IgD-negative memory B cell (primary cell): ENCODE results near the gene DENND1A. TPM values are rescaled to one million over a fixed set of nuclear protein-coding genes. Genes with fewer than 3 reads are reported as not detected.

Experiments
- H3K27ac Mint-ChIP-seq, 3 donors: one replicate each; pipeline ENCODE4 v1.8.0; 2020 to 2022; ENCODE audit warnings: mild to moderate bottlenecking in 3 of 3, mixed read lengths in 3 of 3, moderate library complexity in 1 of 3
- H3K27me3 Mint-ChIP-seq: one replicate; pipeline ENCODE4 v1.8.0; 2021; ENCODE audit warnings: mixed read lengths
- H3K36me3 Mint-ChIP-seq: one replicate; pipeline ENCODE4 v1.8.0; 2020; ENCODE audit warnings: mild to moderate bottlenecking, mixed read lengths
- H3K4me1 Mint-ChIP-seq, 3 donors: one replicate each; pipeline ENCODE4 v1.8.0; 2020 to 2022; ENCODE audit warnings: mixed read lengths in 3 of 3, mild to moderate bottlenecking in 1 of 3
- H3K4me3 Mint-ChIP-seq, 4 donors: one replicate each; pipeline ENCODE4 v1.8.0; 2020 to 2022; ENCODE audit warnings: mild to moderate bottlenecking in 4 of 4, mixed read lengths in 4 of 4, moderate library complexity in 3 of 4
- H3K9me3 Mint-ChIP-seq, 3 donors: one replicate each; pipeline ENCODE4 v1.8.0; 2020 to 2021; ENCODE audit warnings: mixed read lengths in 3 of 3, mild to moderate bottlenecking in 1 of 3
- polyA plus RNA-seq: library from polyadenylated mRNA; unstranded; fragments of 300-500 nt; fragmentation: Illumina TruSeq; gene quantifications from one replicate; pipeline ENCODE4 v1.2.3, GENCODE V29; 2021

The DENND1A gene
- polyA plus RNA-seq, 1 donor from 2014 or later = 6.4 TPM

GRCh38 chr9:123620239-123620638, 309.7 kb downstream of the DENND1A start:
- Mint-ChIP-seq H3K27ac (no peak overlapping the region), H3K36me3 (peaks cover 8% of the 10 kb centered on the region)

GRCh38 chr9:123617952-123618678, 311.8 kb downstream of the DENND1A start:
- Mint-ChIP-seq H3K4me1 (peaks cover 10 to 19% (median 10%) of the 10 kb centered on the region in 3 donors), H3K4me3 (peak overlapping the region in 1 of 4 donors; percentile 47), H3K27ac (peak overlapping the region in 1 of 3 donors; percentile 77), H3K9me3 (no peaks in the 10 kb centered on the region), H3K36me3 (peaks cover 8% of the 10 kb centered on the region), H3K27me3 (no peaks in the 10 kb centered on the region)

More at GRCh38 chr9:123620239-123620638, 309.7 kb downstream of the DENND1A start:
- Mint-ChIP-seq H3K9me3 (no peaks in the 10 kb centered on the region), H3K27me3 (no peaks in the 10 kb centered on the region), H3K4me3 (no peak overlapping the region), H3K4me1 (peaks cover 6 to 10% (median 9%) of the 10 kb centered on the region in 3 donors)

GRCh38 chr9:123617286-123617685, 312.6 kb downstream of the DENND1A start:
- no peak overlapping the region for H3K4me3 Mint-ChIP-seq
- H3K36me3 Mint-ChIP-seq = peaks cover 3% of the 10 kb centered on the region
- H3K27me3 Mint-ChIP-seq = no peaks in the 10 kb centered on the region
- H3K4me1 Mint-ChIP-seq = peaks cover 10 to 19% (median 10%) of the 10 kb centered on the region in 3 donors
- H3K27ac Mint-ChIP-seq = no peak overlapping the region
- no peaks in the 10 kb centered on the region for H3K9me3 Mint-ChIP-seq

- Mint-ChIP-seq H3K4me3 (no peak overlapping the region), H3K9me3 (no peaks in the 10 kb centered on the region), H3K36me3 (peaks cover 4% of the 10 kb centered on the region), H3K27ac (peak overlapping the region in 1 of 3 donors; percentile 69), H3K27me3 (no peaks in the 10 kb centered on the region), H3K4me1 (peaks cover 10 to 19% (median 10%) of the 10 kb centered on the region in 3 donors)
Observed at GRCh38 chr9:123616707-123617106, 313.2 kb downstream of the DENND1A start.

GRCh38 chr9:123615381-123615780, 314.5 kb downstream of the DENND1A start:
- H3K27me3 Mint-ChIP-seq = no peaks in the 10 kb centered on the region
- H3K9me3 Mint-ChIP-seq = no peaks in the 10 kb centered on the region
- peaks cover 10 to 29% (median 13%) of the 10 kb centered on the region in 3 donors for H3K4me1 Mint-ChIP-seq
- peak overlapping the region in 1 of 4 donors; percentile 41 for H3K4me3 Mint-ChIP-seq
- peak overlapping the region in 1 of 3 donors; percentile 43 for H3K27ac Mint-ChIP-seq
- H3K36me3 Mint-ChIP-seq = peaks cover 4% of the 10 kb centered on the region

- no peak overlapping the region for H3K27ac Mint-ChIP-seq
- H3K36me3 Mint-ChIP-seq = peaks cover 2% of the 10 kb centered on the region
- peaks cover 10 to 32% (median 15%) of the 10 kb centered on the region in 3 donors for H3K4me1 Mint-ChIP-seq
- no peaks in the 10 kb centered on the region for H3K9me3 Mint-ChIP-seq
- H3K27me3 Mint-ChIP-seq = no peaks in the 10 kb centered on the region
- no peak overlapping the region for H3K4me3 Mint-ChIP-seq
Observed at GRCh38 chr9:123614306-123615263, 315.3 kb downstream of the DENND1A start.

GRCh38 chr9:123611226-123611625, 318.7 kb downstream of the DENND1A start:
- Mint-ChIP-seq H3K27me3 (no peaks in the 10 kb centered on the region), H3K4me3 (no peak overlapping the region), H3K27ac (no peak overlapping the region), H3K4me1 (peaks cover 25 to 51% (median 35%) of the 10 kb centered on the region in 3 donors), H3K36me3 (peaks cover 4% of the 10 kb centered on the region), H3K9me3 (no peaks in the 10 kb centered on the region)

GRCh38 chr9:123609844-123610243, 320.1 kb downstream of the DENND1A start:
- Mint-ChIP-seq H3K4me3 (no peak overlapping the region), H3K4me1 (peaks cover 19 to 46% (median 33%) of the 10 kb centered on the region in 3 donors), H3K27me3 (no peaks in the 10 kb centered on the region), H3K27ac (no peak overlapping the region), H3K9me3 (no peaks in the 10 kb centered on the region), H3K36me3 (peaks cover 4% of the 10 kb centered on the region)

- Mint-ChIP-seq H3K4me1 (peaks cover 22 to 40% (median 34%) of the 10 kb centered on the region in 3 donors), H3K9me3 (no peaks in the 10 kb centered on the region), H3K27ac (peak overlapping the region; percentile 39 to 93 (median 40))
Observed at GRCh38 chr9:123608104-123608503, 321.8 kb downstream of the DENND1A start.

GRCh38 chr9:123607479-123607878, 322.4 kb downstream of the DENND1A start:
- peak overlapping the region; percentile 39 to 93 (median 40) for H3K27ac Mint-ChIP-seq

More at GRCh38 chr9:123608104-123608503, 321.8 kb downstream of the DENND1A start:
- no peaks in the 10 kb centered on the region for H3K27me3 Mint-ChIP-seq
- H3K36me3 Mint-ChIP-seq = peaks cover 4% of the 10 kb centered on the region
- peak overlapping the region in 3 of 4 donors; percentile 41 to 69 (median 55) for H3K4me3 Mint-ChIP-seq

GRCh38 chr9:123606141-123606540, 323.8 kb downstream of the DENND1A start:
- Mint-ChIP-seq H3K4me3 (no peak overlapping the region), H3K36me3 (peaks cover 2% of the 10 kb centered on the region), H3K27ac (no peak overlapping the region), H3K9me3 (no peaks in the 10 kb centered on the region), H3K27me3 (no peaks in the 10 kb centered on the region), H3K4me1 (peaks cover 22 to 38% (median 32%) of the 10 kb centered on the region in 3 donors)

More at GRCh38 chr9:123607479-123607878, 322.4 kb downstream of the DENND1A start:
- no peaks in the 10 kb centered on the region for H3K27me3 Mint-ChIP-seq
- H3K4me1 Mint-ChIP-seq = peaks cover 22 to 40% (median 34%) of the 10 kb centered on the region in 3 donors
- H3K4me3 Mint-ChIP-seq = peak overlapping the region in 2 of 4 donors; percentile 55 to 69
- peaks cover 4% of the 10 kb centered on the region for H3K36me3 Mint-ChIP-seq
- no peaks in the 10 kb centered on the region for H3K9me3 Mint-ChIP-seq

- Mint-ChIP-seq H3K4me1 (peaks cover 22 to 32% (median 29%) of the 10 kb centered on the region in 3 donors), H3K27me3 (no peaks in the 10 kb centered on the region), H3K36me3 (peaks cover 2% of the 10 kb centered on the region), H3K27ac (no peak overlapping the region), H3K4me3 (peak overlapping the region in 1 of 4 donors; percentile 12), H3K9me3 (no peaks in the 10 kb centered on the region)
Observed at GRCh38 chr9:123605286-123605685, 324.6 kb downstream of the DENND1A start.

- H3K27me3 Mint-ChIP-seq = no peaks in the 10 kb centered on the region
- peaks cover 22 to 30% (median 28%) of the 10 kb centered on the region in 3 donors for H3K4me1 Mint-ChIP-seq
- H3K9me3 Mint-ChIP-seq = no peaks in the 10 kb centered on the region
- no peak overlapping the region for H3K27ac Mint-ChIP-seq
- H3K4me3 Mint-ChIP-seq = peak overlapping the region in 2 of 4 donors; percentile 12 to 14
- peaks cover 2% of the 10 kb centered on the region for H3K36me3 Mint-ChIP-seq
Observed at GRCh38 chr9:123604861-123605260, 325.1 kb downstream of the DENND1A start.

- no peak overlapping the region for H3K4me3 Mint-ChIP-seq
- H3K27ac Mint-ChIP-seq = no peak overlapping the region
- peaks cover 7 to 11% (median 7%) of the 10 kb centered on the region in 3 donors for H3K4me1 Mint-ChIP-seq
- no peaks in the 10 kb centered on the region for H3K9me3 Mint-ChIP-seq
- H3K36me3 Mint-ChIP-seq = peaks cover 1% of the 10 kb centered on the region
- no peaks in the 10 kb centered on the region for H3K27me3 Mint-ChIP-seq
Observed at GRCh38 chr9:123601828-123602227, 328.1 kb downstream of the DENND1A start.

GRCh38 chr9:123599781-123600180, 330.1 kb downstream of the DENND1A start:
- Mint-ChIP-seq H3K4me1 (peaks cover 0 to 3% (median 2%) of the 10 kb centered on the region in 3 donors), H3K27me3 (no peaks in the 10 kb centered on the region), H3K9me3 (no peaks in the 10 kb centered on the region), H3K4me3 (no peak overlapping the region), H3K36me3 (peaks cover 1% of the 10 kb centered on the region), H3K27ac (no peak overlapping the region)
